Measurements from ENCODE around the gene NDRG2.

Gene NDRG2

GRCh38 chr14:21024585-21025370, at the start of gene NDRG2:
Gene NDRG2 (minus strand): TSS chr14:21025061. CDS start chr14:21023315, 1,746 bp downstream.
- DNase-seq: peak; percentile 8

GRCh38 chr14:21073921-21074320, 49.1 kb upstream of the NDRG2 start:
- no peak for DNase-seq

- peak; percentile 13 for DNase-seq
Observed at GRCh38 chr14:21072781-21073339, 48.0 kb upstream of the NDRG2 start.

GRCh38 chr14:21072031-21072473, 47.2 kb upstream of the NDRG2 start:
- peak; percentile 9 for DNase-seq

DNA sequence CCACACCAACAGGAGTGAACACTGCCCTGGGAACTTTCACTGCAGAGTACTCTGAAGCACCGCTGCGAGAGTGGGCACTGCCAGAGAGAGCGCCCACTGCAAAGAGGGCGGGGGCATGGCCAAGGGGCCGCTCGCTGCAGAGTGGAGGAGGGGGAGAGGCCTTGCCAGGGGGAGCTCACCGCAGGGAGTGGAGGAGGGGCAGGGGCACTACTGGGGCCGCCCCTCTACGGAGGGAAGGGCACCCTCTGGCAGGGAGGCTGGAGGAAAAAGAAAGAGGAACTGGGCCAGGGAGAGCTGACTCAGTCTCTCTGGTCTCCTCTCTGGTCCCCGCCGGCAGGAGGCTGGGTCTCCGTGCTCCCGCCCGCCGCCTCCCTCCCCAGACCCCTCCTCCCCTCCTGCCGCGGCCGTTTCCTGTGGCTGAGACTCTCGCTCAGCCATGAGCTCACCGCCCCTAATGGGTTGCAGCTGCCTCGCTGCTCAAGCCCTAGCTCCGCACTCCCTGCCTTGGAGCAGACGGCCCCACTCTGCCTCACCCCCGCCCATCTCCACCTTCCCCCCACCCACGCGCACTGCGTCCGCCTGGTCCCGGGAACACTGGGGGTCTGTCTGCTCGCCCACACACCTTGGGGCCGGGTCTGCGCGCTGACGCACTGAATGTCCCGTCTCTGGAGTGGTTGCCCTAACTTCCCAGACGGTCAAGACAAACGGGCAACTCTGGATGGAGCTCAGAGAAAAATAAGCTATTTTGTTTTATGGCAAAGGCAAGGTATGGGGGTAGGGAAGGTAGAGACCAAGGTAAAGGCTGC, 46.6 kb upstream of the NDRG2 start:
- DNase-seq: peak; percentile 71

GRCh38 chr14:21070610-21071224, 45.9 kb upstream of the NDRG2 start:
- DNase-seq: peak; percentile 28

DNA sequence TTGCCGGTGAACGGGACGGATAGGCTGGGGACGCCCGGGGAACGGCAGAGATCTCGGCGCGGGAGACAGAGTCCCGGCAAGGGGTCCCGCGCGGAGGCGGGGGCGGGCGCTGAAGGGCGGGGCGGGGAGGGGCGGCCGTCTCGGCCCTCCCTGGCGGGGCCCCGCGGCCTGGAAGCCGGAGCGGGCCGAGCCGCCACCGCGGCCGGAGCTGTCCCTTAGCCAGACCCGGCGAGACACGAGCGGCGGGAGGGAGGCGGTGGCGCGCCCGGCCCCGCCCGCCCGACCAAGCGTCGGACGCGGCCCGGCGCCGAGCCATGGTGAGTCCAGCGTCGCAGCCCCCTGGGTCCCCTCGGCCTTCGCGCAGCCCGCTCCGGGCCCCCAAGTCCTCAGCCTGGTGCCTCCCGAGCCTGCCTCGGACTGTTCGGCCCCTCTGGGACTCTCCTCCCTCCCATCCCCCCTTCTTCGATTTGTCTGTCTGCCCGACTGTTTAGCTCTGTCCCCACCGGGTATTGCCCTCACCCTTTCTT, 45.3 kb upstream of the NDRG2 start, which contains the start of gene ARHGEF40:
TSS of gene ARHGEF40 (plus strand) at position 222 of the 527 bp plus-strand sequence. CDS start at position 315, 93 bp downstream.
- peak; percentile 28 for DNase-seq

GRCh38 chr14:21069388-21070082, 44.7 kb upstream of the NDRG2 start:
- peak; percentile 35 for DNase-seq

- peak; percentile 82 for DNase-seq
Observed at GRCh38 chr14:21068521-21069387, 43.9 kb upstream of the NDRG2 start.

DNA sequence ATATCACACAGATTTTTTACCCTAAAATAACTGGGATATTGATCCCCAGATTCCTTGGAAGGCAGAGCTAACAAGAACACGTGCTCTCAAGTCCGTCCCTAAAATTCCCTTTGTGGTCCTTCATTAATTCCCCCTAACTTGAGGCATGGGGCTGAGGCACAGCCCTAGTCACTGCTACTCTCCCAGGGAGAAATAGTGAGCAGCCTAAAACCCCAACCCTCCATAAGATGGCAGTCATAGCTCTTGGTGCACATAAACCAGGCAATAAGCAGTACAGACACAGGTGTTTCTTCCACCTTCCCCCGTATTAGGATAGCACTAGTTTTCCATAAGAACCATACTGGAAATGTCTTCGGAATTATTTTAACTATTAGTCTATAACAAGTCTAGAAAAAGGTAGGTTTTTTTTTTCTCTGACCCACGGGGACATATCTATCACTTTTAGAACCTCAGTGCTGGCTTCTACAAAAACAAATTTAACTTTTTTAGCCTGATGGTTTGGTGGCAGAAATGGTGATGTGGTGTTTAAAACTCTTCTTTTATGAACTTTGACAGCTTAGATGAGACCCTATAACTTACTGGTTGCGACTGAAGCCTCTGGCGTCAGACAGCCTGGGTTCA, 42.1 kb upstream of the NDRG2 start:
- peak; percentile 24 for DNase-seq

DNA sequence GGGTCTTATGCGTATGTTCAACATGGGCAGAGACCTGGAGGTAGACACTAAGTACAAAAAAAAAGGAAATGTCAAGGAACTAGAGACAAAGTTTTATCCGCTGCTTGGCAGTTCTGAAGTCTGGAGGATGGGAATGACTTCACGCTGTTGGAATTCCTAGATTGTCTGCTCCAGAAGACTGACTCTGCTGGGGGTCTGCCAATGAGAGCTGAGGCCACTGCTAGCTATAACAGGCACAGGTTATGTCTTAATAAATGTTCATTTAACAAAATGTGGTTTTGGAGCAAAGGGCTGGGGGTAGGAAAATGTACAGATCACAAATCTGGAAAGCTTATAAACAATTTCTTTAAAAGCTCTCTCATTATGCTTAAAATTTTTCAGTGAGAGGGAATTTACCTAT, 38.6 kb upstream of the NDRG2 start:
- DNase-seq: no peak

DNA sequence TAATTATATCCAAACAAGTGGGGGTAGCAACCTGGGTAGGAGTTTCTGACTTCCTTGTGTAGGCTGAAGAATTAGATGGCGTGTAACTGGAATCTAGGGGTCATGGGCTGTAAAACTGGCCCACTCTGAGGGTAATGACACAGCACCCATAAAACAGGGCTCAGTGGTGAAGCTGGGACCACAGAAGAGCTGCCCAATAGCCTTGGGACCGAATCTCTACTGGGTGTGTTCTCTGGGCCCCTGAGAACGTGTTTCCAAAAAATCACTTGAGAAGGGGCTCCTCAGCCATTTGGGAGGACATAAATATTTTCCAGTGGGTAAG, 36.4 kb upstream of the NDRG2 start:
- DNase-seq: no peak

DNA sequence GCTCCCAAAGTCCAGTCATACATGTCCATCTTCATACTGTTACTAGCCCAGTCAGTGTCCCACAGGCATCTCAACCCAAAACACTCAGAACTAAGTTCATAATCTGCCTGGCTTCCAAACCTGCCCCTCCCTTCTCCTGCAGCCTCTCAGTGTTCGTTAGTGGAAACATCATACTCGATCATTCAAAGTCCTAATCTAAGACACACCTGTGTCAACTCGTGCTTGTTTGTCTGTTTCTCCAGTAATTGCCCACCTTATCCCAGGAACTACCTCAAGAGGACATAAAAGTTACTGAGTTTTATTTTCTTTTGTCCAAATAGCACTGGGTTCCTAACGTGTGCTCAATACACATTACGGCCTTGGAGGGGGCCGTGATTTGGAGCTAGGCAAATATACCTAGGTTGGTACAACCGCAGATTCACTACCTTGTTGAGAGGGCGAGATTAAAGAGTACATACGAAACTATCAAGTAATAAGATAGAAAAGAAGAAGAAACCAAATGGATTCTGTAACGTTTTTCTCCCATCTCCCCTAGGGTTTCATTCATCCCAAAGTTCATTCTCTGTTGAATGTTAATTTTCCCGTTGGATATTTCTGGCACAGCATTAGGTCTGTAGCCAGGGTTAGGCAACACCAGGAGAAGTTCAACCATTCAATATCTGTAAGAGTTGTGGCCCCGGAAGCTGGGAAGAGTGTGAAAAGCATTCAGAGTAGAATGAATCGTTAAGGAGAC, 35.9 kb upstream of the NDRG2 start:
- DNase-seq: no peak

GRCh38 chr14:21059842-21060613, 35.2 kb upstream of the NDRG2 start:
- no peak for DNase-seq

GRCh38 chr14:21058903-21059302, 34.0 kb upstream of the NDRG2 start:
- no peak for DNase-seq

DNA sequence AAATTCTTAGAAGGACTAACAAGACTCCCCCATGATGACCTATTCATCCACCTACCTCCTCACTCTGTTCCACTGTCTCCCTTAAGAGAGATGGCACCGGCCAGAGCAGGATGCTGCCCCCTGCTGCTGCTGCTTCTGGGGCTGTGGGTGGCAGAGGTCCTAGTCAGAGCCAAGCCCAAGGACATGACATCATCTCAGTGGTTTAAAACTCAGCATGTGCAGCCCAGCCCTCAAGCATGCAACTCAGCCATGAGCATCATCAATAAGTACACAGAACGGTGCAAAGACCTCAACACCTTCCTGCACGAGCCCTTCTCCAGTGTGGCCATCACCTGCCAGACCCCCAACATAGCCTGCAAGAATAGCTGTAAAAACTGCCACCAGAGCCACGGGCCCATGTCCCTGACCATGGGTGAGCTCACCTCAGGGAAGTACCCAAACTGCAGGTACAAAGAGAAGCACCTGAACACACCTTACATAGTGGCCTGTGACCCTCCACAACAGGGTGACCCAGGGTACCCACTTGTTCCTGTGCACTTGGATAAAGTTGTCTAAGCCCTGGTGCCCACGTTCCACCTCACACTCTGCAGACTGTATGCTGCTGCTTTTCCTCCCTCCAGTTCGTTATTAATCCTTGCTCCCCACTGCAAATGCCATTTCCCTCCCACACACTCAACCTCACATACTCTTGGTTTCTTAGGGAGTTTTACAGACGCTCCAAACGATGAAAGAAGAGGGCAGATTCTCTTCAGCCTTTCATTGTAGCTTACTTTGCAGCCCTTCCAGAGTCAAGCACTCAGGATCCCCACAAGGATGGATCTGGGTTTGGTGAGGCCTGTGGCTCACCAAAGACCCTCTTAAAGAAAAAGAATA, 33.2 kb upstream of the NDRG2 start, which contains the start of gene RNASE8:
TSS of gene RNASE8 (plus strand) at position 20 of the 873 bp plus-strand sequence. CDS start at position 91, 71 bp downstream.
- no peak for DNase-seq

- no peak for DNase-seq
Observed at GRCh38 chr14:21056520-21057163, 31.8 kb upstream of the NDRG2 start.

Measured in NCI-H510A treated with DMSO at 0.1 percent for 48 hours (cell line).